A549 (cell line): ENCODE data around the gene SMG1. TPM values are rescaled to one million over a fixed set of nuclear protein-coding genes. Genes with fewer than 3 reads are reported as not detected.
A peak's percentile ranks its signal among the peaks of the same experiment; 100 is the strongest.

ENCODE experiments used
- ATAC-seq, 2 experiments: fragments of 200-7000 bp in 1 of 2; fragments of >200 bp in 1 of 2; cut with Nextera tagmentation in 1 of 2; cut with Tn5 transposase in 1 of 2; 3 replicates each; pipeline versions ENCODE4 v1.8.0 to v1.9.1; 2018 to 2020; ENCODE audit warnings: mild to moderate bottlenecking in 1 of 2, moderate library complexity in 1 of 2
- CTCF ChIA-PET: fragments of 300-600 bp; sonication (Branson Sonifier 250); formaldehyde crosslinking; extraction: SDS; loops from one replicate; lab custom pipeline; 2021; ENCODE audit warnings: antibody characterized with exemption, inconsistent platforms; lab: Yijun Ruan, JAX
- POLR2A ChIA-PET: fragments of 350-600 bp; formaldehyde crosslinking; extraction: SDS; loops from one replicate; lab custom pipeline; 2021; ENCODE audit warnings: antibody characterized with exemption, inconsistent platforms; lab: Yijun Ruan, JAX
- DNase-seq, 2 experiments: peaks; one replicate each; pipeline versions ENCODE4 v3.0.0 to v3.0.0-alpha.2; 2011 to 2016; ENCODE audit warnings: low read depth in 1 of 2, low spot score in 1 of 2
- FAIRE-seq: peaks from 2 replicates; lab custom pipeline; 2011; peaks lifted over from hg19 to GRCh38; lab: Jason Lieb, UNC
- H3K27ac ChIP-seq, 2 experiments: fragments of >200 bp; sonication (Bioruptor Twin); formaldehyde crosslinking; 3 replicates each; pipeline ENCODE4 v1.5.1; 2016 to 2017
- H3K4me1 ChIP-seq: fragments of >200 bp; sonication (Bioruptor Twin); formaldehyde crosslinking; 3 replicates; pipeline ENCODE4 v1.6.1; 2016
- H3K4me2 ChIP-seq: fragments of >200 bp; sonication (Bioruptor Twin); formaldehyde crosslinking; 3 replicates; pipeline ENCODE4 v1.6.1; 2016
- H3K4me3 ChIP-seq: fragments of >200 bp; sonication (Bioruptor Twin); formaldehyde crosslinking; 3 replicates; pipeline ENCODE4 v1.5.1; 2016
- H3K9me3 ChIP-seq: fragments of >200 bp; sonication (Bioruptor Twin); formaldehyde crosslinking; 3 replicates; pipeline ENCODE4 v1.6.1; 2016
- ATOH8 ChIP-seq: fragments of 250-450 bp; sonication (Bioruptor Pico); IDR thresholded peaks from 2 replicates; pipeline ENCODE4 v1.5.0; 2020; ENCODE audit warnings: low read depth, mild to moderate bottlenecking, moderate library complexity
- BHLHE40 ChIP-seq: IDR thresholded peaks from 2 replicates; pipeline ENCODE4 v1.6.1; 2012; ENCODE audit warnings: low read depth, low read length, inconsistent platforms
- CTCF ChIP-seq: fragments of >200 bp; sonication (Bioruptor Twin); formaldehyde crosslinking; IDR thresholded peaks from 3 replicates; pipeline ENCODE4 v1.5.1; 2016
- E2F6 ChIP-seq: IDR thresholded peaks from 2 replicates; pipeline ENCODE4 v1.6.1; 2012; ENCODE audit warnings: low read depth, borderline replicate concordance
- FOSB ChIP-seq: fragments of 250-450 bp; sonication (Bioruptor Pico); IDR thresholded peaks from 2 replicates; pipeline ENCODE4 v1.5.0; 2020; ENCODE audit warnings: mild to moderate bottlenecking, moderate library complexity
- FOSL2 ChIP-seq, 2 experiments: fragments of 450-650 bp in 1 of 2; fragments of >200 bp in 1 of 2; sonication (Bioruptor Twin) in 1 of 2; formaldehyde crosslinking; IDR thresholded peaks; 2 replicates each; pipeline versions ENCODE4 v1.5.0 to v1.6.1; 2016 to 2020; ENCODE audit warnings: mild to moderate bottlenecking in 1 of 2, moderate library complexity in 1 of 2
- HDAC2 ChIP-seq: fragments of 200-600 bp; sonication (generic); IDR thresholded peaks from 2 replicates; pipeline ENCODE4 v1.6.1; 2016
- HEYL ChIP-seq: fragments of 250-450 bp; sonication (Bioruptor Pico); IDR thresholded peaks from 2 replicates; pipeline ENCODE4 v1.8.0; 2021; ENCODE audit warnings: mild to moderate bottlenecking, moderate library complexity
- HOXB5 ChIP-seq: fragments of 250-450 bp; sonication (Bioruptor Pico); IDR thresholded peaks from 2 replicates; pipeline ENCODE4 v1.5.0; 2020; ENCODE audit warnings: mild to moderate bottlenecking, moderate library complexity
- JUN ChIP-seq, 2 experiments: fragments of >200 bp; sonication (Bioruptor Twin); formaldehyde crosslinking; IDR thresholded peaks; 2 replicates in 1 of 2; 3 replicates in 1 of 2; pipeline ENCODE4 v1.6.1; 2016 to 2017
- MAZ ChIP-seq: fragments of 150-350 bp; IDR thresholded peaks from 2 replicates; pipeline ENCODE4 v1.6.1; 2014; ENCODE audit warnings: antibody characterized with exemption, low read depth, low read length, borderline replicate concordance
- MYC ChIP-seq: IDR thresholded peaks from 2 replicates; pipeline ENCODE4 v1.6.1; 2012; ENCODE audit warnings: mild to moderate bottlenecking, inconsistent platforms, low read length, improper control_type of control experiment, borderline replicate concordance
- NFE2L2 ChIP-seq: fragments of 150-350 bp; conservative IDR thresholded peaks from 2 replicates; pipeline ENCODE4 v1.6.1; 2014; ENCODE audit warnings: low read length
- NR3C1 ChIP-seq: fragments of >200 bp; sonication (Bioruptor Twin); formaldehyde crosslinking; IDR thresholded peaks from 3 replicates; pipeline ENCODE4 v1.6.1; 2017
- RAD21 ChIP-seq, 2 experiments: fragments of >200 bp in 1 of 2; sonication (Bioruptor Twin) in 1 of 2; formaldehyde crosslinking in 1 of 2; IDR thresholded peaks in 1 of 2; conservative IDR thresholded peaks in 1 of 2; 2 replicates in 1 of 2; 3 replicates in 1 of 2; pipeline ENCODE4 v1.6.1; 2012 to 2018; ENCODE audit warnings: inconsistent platforms in 1 of 2
- RARB ChIP-seq: fragments of 250-450 bp; sonication (Bioruptor Pico); IDR thresholded peaks from 2 replicates; pipeline ENCODE4 v1.8.0; 2021; ENCODE audit warnings: mild to moderate bottlenecking, moderate library complexity
- RFX5 ChIP-seq: fragments of 450-650 bp; IDR thresholded peaks from 2 replicates; pipeline ENCODE4 v1.7.1; 2014; ENCODE audit warnings: antibody characterized with exemption, mild to moderate bottlenecking, moderate library complexity
- TP53 ChIP-seq: fragments of 250-450 bp; sonication (Bioruptor Pico); IDR thresholded peaks from 2 replicates; pipeline ENCODE4 v1.5.0; 2021; ENCODE audit warnings: mild to moderate bottlenecking, moderate library complexity
- USF2 ChIP-seq: fragments of 450-650 bp; IDR thresholded peaks from 2 replicates; pipeline ENCODE4 v1.6.1; 2014; ENCODE audit warnings: antibody characterized with exemption
- ZC3H11A ChIP-seq: fragments of 450-650 bp; IDR thresholded peaks from 2 replicates; pipeline ENCODE4 v1.6.1; 2014; ENCODE audit warnings: antibody characterized with exemption, mild to moderate bottlenecking
- ZFP36 ChIP-seq: fragments of 450-650 bp; IDR thresholded peaks from 2 replicates; pipeline ENCODE4 v1.6.1; 2014; ENCODE audit warnings: borderline replicate concordance; ENCODE audit not compliant: partially characterized antibody
- ZSCAN20 ChIP-seq: fragments of 250-450 bp; sonication (Bioruptor Pico); IDR thresholded peaks from 2 replicates; pipeline ENCODE4 v1.8.0; 2022; ENCODE audit warnings: mild to moderate bottlenecking, moderate library complexity
- WGBS: methylation state at CpG from one replicate; pipeline ENCODE4 v1.1.6; 2017; ENCODE audit errors: missing lambda C conversion rate; 5-methylcytosine and 5-hydroxymethylcytosine counted together
- polyA plus RNA-seq, 4 experiments: library from polyadenylated mRNA; depleted of rRNA in 3 of 4; stranded (reverse); fragments of >200 nt; fragmentation: RNase III in 1 of 4; extraction: RNeasy Plus Mini Kit Qiagen cat#74134 plus additional on column Dnase treatment in 1 of 4; gene quantifications; 2 replicates in 3 of 4; 3 replicates in 1 of 4; pipeline ENCODE4 v1.2.3, GENCODE V29; 2011 to 2017

Gene SMG1
- polyA plus RNA-seq, 2 of the 4 experiments (the other 2 are of a cell fraction), result 15.7 to 63.8 TPM

GRCh38 chr16:18801145-18801972 lies 124.8 kb downstream of the SMG1 start, which contains the start of gene ARL6IP1 (continued):
- no peak; the same call in 1 of the 2 replicates for TF ChIP-seq MYC
- TF ChIP-seq FOSB (CRISPR knock-in tag), result peak; percentile 85; the same call in 1 of the 2 replicates
- no peak for TF ChIP-seq FOSL2 (IDR thresholded peaks at IDR 0.05)
- no peak for TF ChIP-seq FOSL2 (CRISPR knock-in tag; IDR thresholded peaks at IDR 0.05)
- TF ChIP-seq USF2, result no peak
- no peak for TF ChIP-seq ZC3H11A
- TF ChIP-seq RARB (CRISPR knock-in tag), result peak; percentile 37; the same call in 1 of the 2 replicates

- no peak for TF ChIP-seq E2F6
- no peak for TF ChIP-seq MAZ
- no peak for TF ChIP-seq HEYL
- no peak for TF ChIP-seq NR3C1
- TF ChIP-seq NFE2L2, result no peak
- no peak for TF ChIP-seq TP53 (CRISPR knock-in tag)
These were observed 125.4 kb downstream of the SMG1 start for GRCh38 chr16:18800775-18801144.

GRCh38 chr16:18800293-18800692 lies 125.9 kb downstream of the SMG1 start:
- H3K4me1 ChIP-seq, result peaks cover 57% of the 10 kb centered on the region
- FAIRE-seq (no peak), DNase-seq (no peak), ATAC-seq (no peak)
- TF ChIP-seq CTCF (no peak), ATOH8 (CRISPR knock-in tag) (no peak), MAZ (no peak), RAD21 (conservative IDR thresholded peaks at IDR 0.05 in 1 of 2, IDR thresholded peaks at IDR 0.05 in 1 of 2) (no peak), FOSL2 (IDR thresholded peaks at IDR 0.05) (no peak), FOSL2 (CRISPR knock-in tag; IDR thresholded peaks at IDR 0.05) (no peak), RFX5 (no peak), ZSCAN20 (CRISPR knock-in tag) (no peak), NR3C1 (no peak), ZFP36 (no peak), JUN (IDR thresholded peaks at IDR 0.05) (no peak), HOXB5 (no peak), BHLHE40 (no peak), HEYL (no peak), FOSB (CRISPR knock-in tag) (no peak), HDAC2 (no peak)
- peak overlapping the region; percentile 97 for H3K4me2 ChIP-seq
- H3K9me3 ChIP-seq, result no peaks in the 10 kb centered on the region
- ChIA-PET CTCF (interaction anchor here (2.0 to 4.0 kb wide), 3 partner anchors 9 to 18 kb away, joined by 15 to 52 read pairs (median 22); partner anchors contain the start of gene RPS15A), POLR2A (interaction anchor here (0.6 to 5.7 kb wide), 3 partner anchors 12 to 176 kb away, joined by 3 to 208 read pairs (median 8); partner anchors contain the start of gene RPS15A)
- H3K27ac ChIP-seq, result peak overlapping the region; percentile 87 to 92
- 3% methylated on average over 8 of the region's 8 CpGs for WGBS
- H3K4me3 ChIP-seq, result peak overlapping the region; percentile 92

More at GRCh38 chr16:18800775-18801144, 125.4 kb downstream of the SMG1 start:
- no peak for DNase-seq
- peak overlapping the region; percentile 87 to 92 for H3K27ac ChIP-seq
- FAIRE-seq, result no peak
- 4% methylated on average over 14 of the region's 15 CpGs for WGBS
- no peaks in the 10 kb centered on the region for H3K9me3 ChIP-seq
- CTCF ChIA-PET, result interaction anchor here (0.7 to 4.0 kb wide), 6 partner anchors 10 to 134 kb away, joined by 3 to 52 read pairs (median 10); partner anchors contain the start of gene RPS15A
- POLR2A ChIA-PET, result interaction anchor here (0.6 to 5.7 kb wide), 6 partner anchors 12 to 755 kb away, joined by 3 to 208 read pairs (median 8); partner anchors contain the start of genes COQ7, RPS15A and VPS35L
- peak in 1 of 2 experiments; percentile 2; a peak in 3 of 6 replicates for ATAC-seq
- peaks cover 61% of the 10 kb centered on the region for H3K4me1 ChIP-seq
- H3K4me2 ChIP-seq, result peak overlapping the region; percentile 97
- peak overlapping the region; percentile 92 for H3K4me3 ChIP-seq
